Stimulated activated CD8-positive, alpha-beta memory T cell treated with anti-CD3 and anti-CD28 coated beads, Interleukin-15, amount 100 ng/mL, for 48 hours (primary cell): ENCODE results near the gene NDUFB2.
"Not testable (repeated sequence)": the region's sequence is repeated elsewhere in the genome, so short reads cannot be mapped to it uniquely, and the experiment has no call there.

Source experiments
- DNase-seq, 2 donors: peaks; one replicate each; pipeline ENCODE4 v3.0.0-alpha.2; 2020; ENCODE audit warnings: low read depth in 2 of 2

The NDUFB2 gene

DNA sequence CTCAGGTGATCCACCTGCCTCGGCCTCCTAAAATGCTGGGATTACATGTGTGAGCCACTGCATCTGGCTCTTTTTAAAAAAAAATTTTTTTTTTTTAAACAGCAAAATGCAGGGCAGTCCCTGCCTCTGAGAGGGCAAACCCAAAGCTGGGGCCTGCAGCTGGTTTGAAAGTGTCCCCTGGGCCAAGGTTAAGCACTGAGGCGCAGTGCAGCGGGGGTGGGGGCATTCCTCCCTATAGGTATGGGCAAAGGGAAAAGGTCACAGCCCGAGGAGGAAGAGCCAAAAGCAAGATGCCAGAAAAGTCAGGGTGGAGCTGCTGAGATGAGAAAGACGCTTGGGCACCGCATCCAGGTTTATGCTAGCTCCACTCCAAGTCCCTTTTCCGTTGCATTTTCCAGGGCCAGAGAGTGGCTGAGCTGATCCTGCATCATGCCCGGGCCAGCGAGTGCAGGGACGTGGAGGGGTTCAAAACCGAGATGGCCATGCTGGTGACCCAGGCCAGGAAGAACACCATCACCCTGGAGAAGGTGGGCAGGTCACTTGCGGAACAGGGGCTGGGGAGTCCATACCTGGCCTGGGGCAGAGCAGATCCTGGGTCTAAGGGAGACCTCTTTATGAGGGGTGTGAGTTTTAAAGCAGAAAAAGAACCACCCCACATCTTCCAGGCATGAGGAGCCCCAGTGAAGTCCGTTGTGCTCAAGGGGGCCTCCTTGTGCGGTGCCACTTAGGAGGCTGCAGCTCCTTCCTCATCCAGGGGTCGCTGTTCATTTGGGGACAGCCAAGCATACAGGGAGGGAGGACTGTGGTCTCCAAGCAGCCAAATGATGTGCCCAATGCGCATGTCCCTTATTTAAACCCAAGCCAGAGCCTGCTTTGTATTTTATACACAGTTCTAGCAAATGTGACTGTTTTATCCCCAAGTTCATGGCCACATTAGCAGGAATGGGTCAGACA lies 7.0 kb upstream of the NDUFB2 start:
- no peak for DNase-seq

DNA sequence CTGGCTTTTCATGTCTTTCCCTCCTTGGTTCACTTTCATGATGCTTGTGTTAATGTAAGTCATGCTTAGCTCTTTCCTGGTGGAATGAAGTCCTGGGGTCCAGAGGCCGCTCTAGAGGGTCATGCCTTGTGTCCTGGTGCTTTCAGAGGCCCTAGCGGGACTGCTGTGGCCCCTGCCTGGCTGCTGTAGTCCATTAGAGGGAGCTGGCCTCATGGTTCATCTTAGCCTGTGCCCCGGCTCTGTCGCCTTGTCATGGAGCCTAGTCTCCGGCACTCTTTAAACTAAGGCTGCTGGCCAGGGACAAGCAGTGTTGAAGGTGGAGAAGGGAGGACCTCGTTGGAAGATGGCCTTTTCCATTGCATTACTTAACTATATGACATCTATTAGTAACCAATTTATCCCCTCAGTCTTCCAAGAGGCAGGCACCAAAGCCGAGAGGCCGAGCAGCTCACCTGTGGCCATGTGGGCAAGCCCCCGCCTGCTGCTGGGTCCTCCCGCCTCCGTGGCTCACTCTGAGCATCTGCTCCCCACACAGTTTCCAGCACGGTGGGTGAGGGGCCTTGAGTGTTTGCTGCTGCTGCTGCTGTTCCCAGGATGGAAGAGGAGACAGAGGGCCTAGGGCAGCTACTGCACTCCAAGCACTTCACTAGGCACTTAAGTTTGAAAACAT lies 5.0 kb upstream of the NDUFB2 start:
- DNase-seq = no peak

DNA sequence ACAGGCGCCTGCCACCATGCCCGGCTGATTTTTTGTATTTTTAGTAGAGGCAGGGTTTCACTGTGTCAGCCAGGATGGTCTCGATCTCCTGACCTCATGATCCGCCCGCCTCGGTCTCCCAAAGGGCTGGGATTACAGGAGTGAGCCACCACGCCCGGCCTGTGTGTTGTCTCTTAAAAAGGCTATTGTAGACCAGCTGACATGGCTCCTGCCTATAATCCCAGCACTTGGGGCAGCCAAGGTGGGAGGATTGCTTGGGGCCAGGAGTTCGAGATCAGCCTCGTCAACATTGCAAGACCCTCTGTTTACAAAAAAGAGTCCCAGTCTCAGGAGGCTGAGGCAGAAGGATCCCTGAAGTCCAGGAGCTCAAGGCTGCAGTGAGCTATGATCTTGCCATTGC lies 2.7 kb upstream of the NDUFB2 start:
- not testable (repeated sequence) for DNase-seq

DNA sequence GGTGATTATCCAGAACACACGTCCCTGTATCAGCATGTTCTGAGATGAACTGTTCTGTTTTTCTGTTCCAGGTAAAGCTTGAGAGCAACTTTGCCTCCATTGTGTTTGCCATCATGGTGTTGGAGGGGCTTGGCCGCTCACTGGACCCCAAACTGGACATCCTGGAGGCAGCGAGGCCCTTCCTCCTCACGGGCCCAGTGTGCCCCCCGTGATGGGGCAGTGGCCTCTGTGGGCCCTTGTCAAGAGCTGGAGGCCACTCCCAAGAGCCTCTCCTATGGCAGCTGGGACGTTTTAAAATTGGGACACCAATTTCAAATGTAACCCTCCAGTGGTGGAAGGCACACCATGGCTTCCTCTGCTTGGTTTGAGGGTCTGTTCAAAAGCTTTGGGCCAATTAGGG lies 1.9 kb upstream of the NDUFB2 start:
- no peak for DNase-seq

GRCh38 chr7:140695381-140695780 lies 1.1 kb upstream of the NDUFB2 start:
- no peak for DNase-seq

DNA sequence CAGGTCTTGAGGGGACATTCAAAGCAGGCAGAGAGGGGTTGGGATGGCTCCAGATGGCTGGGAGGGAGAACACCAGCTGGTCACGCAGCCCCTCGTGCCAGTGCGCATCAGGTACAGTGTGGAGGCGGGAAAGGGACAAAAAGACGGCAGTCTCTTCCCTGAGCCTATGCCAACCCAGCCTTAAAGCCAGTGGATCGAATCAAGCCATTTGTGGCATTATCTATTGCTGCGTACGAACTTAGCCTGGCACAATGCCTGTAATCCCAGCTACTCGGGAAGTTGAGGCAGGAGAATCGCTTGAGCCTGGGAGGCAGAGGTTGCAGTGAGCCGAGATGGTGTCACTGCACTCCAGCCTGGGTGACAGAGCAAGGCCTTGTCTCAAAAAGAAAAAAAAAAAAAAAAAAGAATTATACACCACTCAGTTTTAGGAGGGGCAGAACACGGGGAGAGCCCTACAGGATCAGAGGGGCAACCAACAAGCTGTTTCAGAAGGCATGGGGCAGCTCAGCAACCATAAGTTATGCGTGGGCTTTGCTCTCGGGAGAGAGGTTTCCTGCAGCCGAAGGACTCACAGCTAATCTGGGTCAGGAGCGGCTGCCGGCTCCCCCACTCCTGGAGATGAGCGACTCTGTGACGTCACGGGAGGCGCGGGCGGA lies 356 bp upstream of the NDUFB2 start:
- DNase-seq = peak; percentile 90

DNA sequence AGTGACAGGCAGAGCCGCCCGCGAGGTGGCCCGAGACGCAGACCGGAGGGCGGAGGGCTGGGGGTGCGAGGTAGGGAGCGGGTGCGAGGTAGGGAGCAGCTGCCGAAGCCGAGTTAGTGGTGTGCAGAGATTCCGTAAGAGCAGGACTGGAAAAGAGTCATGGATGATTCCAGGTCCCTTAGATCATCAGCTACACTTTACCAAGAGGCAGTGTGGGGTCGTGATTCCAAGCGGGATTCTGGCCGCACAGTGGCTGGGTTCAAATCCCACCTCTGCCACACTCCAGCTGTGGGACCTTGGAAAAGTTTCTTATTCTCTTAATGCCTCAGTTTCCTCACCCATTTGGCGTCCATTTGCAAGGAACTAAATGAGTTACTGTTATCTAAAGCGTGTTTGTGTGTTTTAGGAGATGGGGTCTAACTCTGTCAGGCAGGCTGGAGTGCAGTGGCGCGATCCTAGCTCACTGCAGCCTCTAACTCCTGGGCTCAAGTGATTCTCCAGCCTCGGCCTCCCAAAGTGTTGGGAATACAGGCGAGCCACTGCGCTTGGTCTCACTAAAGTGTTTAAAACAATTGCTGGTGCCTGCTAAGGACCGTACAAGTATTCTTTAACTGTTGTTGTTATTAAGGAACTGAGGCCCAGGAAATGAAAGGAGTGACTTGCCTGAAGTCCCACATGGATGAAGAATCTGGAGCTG lies 1.1 kb downstream of the NDUFB2 start:
- DNase-seq = no peak

GRCh38 chr7:140698477-140698876 lies 2.0 kb downstream of the NDUFB2 start:
- DNase-seq = no peak

DNA sequence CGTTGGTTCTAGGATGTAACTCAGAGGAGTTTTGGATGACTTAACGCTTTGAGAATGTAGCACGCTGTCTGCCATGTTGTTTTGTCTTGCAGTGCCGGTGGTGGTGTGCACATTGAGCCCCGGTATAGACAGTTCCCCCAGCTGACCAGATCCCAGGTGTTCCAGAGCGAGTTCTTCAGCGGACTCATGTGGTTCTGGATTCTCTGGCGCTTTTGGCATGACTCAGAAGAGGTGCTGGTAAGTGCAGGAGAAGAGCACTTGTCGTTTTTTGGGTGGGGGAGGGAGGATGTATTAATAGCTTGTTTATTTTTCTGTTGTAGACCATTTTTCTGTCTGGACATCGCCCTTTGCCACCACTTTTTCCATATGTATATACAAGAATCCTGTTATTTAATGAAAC lies 6.3 kb downstream of the NDUFB2 start:
- no peak for DNase-seq

DNA sequence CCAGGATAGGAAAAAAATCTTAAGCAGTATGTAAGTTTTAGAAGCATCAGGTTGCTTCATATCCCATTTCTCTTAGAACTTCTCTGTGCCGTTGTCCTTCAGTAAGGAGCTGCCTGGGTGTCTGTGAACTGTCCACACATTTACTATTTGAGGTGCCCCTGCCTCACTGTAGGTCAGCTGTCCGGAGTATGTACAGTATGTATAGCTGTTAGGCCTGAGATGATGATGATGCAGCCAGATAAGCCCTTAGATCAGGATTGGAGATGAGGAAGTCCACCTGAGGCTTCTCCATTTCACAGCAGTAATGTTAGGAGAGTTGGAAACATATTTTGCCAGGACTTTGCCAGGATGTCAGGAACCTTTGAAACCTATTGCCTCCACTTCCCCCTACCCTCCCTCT lies 7.7 kb downstream of the NDUFB2 start:
- no peak for DNase-seq

DNA sequence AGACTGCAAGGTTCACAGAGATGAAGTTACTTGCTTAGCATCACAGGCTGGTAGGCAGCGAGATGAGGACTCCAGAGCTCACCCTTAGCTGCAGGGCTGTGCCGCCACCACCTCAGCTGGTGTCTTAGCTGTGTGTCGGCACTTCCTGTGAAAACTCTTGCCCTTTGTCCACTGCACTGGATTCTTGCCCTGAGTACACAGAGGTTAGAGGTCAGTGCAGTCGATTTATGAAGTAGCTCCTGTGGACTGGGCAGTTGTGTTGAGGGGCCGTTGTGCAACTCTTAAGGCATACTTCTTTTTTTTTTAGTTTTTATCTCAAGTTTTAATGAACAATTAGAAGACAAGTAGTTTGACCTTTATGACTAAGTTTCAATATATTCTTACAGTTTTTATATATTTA lies 10.6 kb downstream of the NDUFB2 start:
- no peak for DNase-seq

DNA sequence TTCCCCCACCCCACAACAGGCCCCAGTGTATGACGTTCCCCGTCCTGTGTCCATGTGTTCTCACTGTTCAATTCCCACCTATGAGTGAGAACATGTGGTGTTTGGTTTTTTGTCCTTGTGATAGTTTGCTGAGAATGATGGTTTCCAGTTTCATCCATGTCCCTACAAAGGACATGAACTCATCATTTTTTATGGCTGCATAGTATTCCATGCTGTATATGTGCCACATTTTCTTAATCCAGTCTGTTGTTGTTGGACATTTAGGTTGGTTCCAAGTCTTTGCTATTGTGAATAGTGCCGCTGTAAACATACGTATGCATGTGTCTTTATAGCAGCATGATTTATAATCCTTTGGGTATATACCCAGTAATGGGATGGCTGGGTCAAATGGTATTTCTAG lies 12.3 kb downstream of the NDUFB2 start:
- DNase-seq = not testable (repeated sequence)

GRCh38 chr7:140712392-140712791 lies 15.9 kb downstream of the NDUFB2 start:
- DNase-seq = not testable (repeated sequence)

GRCh38 chr7:140714331-140715040 lies 18.0 kb downstream of the NDUFB2 start:
- no peak for DNase-seq

- no peak for DNase-seq
These were observed 23.2 kb downstream of the NDUFB2 start for GRCh38 chr7:140719721-140720120.

DNA sequence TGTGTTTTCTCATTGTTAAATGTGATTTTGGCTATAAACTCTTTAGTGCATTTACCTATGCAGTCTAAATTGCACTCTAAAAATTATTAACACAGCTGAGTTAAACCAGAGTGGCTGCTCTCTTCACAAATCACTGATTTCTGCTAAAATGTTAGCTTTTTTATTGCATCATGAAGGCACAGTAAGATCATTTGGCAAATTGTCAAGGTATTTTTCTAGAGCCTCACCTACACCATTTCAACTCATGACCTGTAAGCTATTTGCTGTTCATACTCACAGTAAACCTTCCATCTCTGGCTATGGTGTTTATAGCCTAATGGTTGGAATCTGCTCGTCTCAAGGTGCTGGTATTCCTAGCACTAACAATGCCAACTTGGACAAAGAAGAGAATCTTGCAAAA lies 25.7 kb downstream of the NDUFB2 start:
- DNase-seq = no peak

- peak; percentile 16 to 17 for DNase-seq
These were observed 26.5 kb downstream of the NDUFB2 start for GRCh38 chr7:140723006-140723405.

DNA sequence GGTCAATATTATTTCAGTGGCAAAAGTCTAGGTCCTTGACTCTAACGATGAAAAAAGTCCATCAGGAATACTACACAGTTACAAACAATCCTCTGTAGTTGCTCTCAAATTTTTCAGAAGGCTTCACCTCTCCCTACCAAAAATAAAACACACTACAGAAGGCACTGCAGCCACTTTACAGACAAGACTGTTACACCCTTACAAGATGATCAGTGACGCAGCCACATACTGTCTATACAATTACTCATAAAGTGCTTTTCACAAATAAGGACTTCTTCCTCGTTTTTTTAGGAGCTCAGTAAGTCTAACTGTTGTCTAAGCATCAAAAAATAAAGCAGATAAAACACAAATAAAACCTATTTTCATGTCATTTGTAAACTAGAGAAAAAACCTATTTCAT lies 27.1 kb downstream of the NDUFB2 start:
- no peak for DNase-seq

DNA sequence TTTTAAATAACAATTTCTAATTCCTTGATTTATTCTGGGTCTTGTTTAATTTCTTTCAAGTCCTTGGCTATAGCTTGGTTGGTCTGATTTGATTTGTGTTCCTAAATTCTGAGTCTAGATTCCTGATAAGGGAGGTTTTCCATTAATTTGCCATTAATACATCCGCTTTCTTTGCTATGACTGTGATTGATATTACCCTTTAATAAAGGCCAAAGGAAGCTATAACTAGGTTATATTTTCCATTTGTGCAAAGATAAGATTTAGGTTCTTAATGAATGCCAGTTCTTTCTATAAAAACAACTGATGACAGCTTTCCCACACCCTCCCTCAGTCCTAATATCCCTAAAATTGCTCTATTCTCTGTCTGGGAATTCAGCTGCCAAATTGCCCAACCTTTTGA lies 28.2 kb downstream of the NDUFB2 start:
- no peak for DNase-seq

DNA sequence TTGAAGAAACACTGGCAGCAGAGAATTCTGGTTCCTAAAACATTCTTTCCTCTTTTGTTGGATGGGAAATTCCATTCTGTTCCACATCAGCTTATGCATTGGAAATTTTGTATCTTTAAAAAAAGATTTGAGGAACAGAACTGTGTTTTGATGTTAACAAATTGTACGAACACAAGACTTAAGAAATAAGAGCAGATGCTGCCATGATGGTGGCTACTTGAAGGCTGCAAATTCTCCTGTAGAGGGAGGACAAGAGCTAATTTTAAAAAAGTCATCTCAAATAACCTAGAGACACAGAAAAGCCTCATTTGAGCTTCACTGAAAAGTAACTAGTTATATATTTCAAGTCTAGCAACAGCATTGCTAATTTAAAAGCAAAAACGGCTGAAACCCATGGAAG lies 29.8 kb downstream of the NDUFB2 start:
- no peak for DNase-seq

DNA sequence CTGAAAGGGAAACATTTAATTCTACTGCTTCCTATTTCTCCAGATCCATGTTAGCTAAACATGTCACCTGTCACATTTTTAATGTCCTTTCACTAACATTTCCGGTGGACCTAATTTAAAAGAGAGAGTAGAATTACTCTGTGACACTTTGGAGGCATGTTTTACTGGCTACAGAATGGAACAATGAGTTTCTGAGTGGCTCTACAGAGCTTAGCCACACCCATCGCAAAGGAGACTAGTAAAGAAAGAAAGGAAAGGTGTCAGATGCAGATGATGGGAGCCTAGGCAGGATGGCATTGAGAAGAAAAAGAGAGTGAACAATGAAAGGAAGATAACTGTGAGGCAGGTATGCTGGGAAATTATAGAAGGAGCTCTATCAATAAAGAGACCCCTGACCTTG lies 35.9 kb downstream of the NDUFB2 start:
- no peak for DNase-seq
